ENCODE data around the gene CFAP46.

Gene CFAP46

GRCh38 chr10:132882069-132882951 is 60.1 kb downstream of the CFAP46 start:
- no peak for DNase-seq (ENCODE audit: low read depth in 1 of 2, low spot score in 1 of 2)

DNA sequence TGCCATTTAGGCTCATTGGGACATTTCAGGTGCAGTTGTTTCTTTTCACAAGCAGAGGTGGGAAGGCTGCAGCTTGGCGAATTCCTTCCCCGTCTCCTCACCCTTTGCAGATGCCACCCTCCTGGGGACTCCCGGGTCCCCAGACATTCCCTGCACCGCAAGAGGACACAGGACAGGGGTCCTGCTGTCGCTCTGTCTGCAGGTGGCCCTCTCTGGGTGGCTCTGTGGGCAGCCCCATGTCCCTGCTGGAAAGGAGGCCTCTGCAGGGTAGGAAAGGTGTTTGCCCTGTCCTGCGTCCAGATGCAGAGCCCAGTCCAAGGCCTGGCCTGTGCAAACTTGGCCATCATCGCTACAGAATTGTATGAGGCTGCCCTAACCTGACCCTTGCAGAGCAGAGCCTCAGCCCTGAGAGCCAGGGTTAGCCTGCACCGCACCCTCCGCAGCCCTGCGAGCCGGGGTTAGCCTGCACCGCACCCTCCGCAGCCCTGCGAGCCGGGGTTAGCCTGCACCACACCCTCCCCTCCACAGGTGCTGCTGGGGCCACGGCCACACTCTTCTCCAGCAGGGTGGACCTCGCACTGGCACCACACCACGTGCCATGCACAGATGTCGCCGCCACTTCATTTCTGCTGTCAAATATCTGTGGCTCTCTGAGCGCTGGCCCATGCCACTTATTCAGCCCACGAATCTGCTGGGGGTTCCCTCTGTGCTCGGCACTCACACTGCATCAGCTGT is 61.0 kb downstream of the CFAP46 start:
- DNase-seq (ENCODE audit: low read depth in 1 of 2, low spot score in 1 of 2) = no peak

DNA sequence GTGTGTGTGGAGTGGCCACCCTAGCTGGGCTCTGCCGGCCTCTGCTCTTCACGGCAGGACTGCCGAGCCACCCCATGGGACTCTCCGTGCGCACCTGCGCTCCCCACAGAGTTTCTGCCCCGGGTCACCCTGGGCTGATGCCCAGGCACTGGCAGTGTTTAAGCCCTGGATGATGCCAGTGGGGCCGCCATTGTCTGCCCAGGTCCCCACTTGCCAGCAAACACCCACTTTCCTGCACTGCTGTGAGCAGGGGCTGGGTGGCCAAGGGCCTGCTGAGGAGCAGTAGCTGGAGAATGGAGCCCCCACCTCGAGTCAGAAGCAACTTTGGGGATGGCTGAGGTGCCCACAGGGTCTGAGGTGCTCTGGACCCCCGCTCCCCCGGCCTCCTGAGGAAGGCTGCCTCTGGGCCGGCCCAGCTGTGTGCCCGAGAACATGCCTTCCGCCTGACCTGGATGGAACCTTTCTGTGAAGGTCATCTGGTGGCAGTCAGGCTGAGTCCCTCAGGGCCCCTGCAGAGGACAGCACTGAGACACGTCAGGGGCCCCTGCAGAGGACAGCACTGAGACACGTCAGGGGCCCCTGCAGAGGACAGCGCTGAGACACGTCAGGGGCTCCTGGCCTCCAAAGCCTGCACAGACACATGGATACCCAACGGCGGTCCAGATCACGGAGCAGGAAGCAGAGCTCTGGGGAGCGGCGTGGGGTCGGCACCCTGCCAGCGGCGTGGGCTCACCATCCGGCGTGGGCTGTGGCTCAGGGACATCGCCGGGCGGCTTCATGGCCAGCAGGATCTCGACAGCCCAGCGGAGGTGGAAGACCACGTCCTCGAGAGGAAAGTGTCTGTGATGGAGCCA is 62.0 kb downstream of the CFAP46 start:
- DNase-seq (ENCODE audit: low read depth in 1 of 2, low spot score in 1 of 2) = no peak

- no peak for DNase-seq (ENCODE audit: low read depth in 1 of 2, low spot score in 1 of 2)
Measured at GRCh38 chr10:132879408-132880127, 62.8 kb downstream of the CFAP46 start.

DNA sequence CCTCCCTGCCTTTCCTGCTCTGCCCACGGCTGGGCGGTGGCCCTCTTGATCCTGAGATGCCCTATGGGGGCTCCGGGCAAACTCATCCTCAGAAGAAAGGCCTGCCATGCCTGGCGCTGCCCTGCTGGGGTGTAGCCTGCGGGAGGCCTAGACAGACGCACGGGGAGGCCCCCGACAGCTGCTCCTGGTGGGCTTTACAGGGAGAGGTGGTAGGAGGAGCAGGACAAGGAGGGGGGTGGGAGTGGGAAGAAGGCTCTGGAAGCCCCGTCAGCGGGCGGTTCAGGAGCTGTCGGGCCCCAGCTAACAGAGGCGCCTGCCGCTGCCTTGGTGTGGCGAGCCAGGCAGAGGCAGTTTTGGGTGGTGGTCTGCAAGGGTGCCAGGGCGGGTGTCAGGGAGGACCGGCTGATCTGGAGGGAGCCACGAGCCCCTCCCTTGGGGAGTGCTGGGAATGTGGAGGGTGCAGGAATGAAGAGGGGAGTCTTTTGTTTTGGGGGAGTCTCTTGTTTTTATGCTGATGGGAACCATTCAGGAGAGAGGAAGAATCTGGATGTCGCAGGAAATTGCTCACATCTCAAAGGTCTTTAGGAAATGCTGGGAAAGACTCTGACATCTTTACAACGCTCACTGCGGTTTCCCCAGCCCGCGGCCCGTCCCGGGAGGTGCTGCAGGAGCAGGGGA is 63.5 kb downstream of the CFAP46 start:
- DNase-seq (ENCODE audit: low read depth in 1 of 2, low spot score in 1 of 2) = no peak

DNA sequence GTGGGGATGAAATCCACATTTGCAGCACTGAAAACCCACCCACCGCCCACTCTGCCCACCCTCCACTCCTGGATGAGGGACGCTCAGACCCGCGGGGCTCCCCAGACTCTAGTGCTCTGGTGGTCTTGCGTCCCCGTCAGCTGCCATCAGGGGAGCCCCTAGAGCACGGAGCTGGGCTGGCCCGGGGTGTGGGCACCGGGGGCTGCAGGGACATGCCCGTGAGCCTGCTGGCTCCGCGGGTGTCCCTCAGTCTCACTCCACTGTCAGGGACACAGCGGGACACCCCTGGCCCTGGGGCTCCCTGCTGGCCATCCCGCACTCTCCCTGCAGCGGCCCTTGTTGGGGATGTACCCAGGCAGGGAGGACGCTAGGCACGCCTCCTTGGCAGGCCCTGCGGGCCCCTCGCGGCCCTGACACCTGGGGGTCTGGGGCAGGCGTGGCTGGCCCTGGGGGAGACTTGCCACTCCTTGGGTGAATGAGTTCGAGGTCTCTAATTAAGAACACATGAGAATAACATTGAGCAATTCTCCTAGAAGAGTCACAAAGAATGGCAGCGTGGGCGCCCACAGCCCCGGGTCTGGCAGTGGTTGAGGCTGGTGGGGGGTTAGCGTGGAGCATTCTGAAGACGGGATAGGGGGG is 64.2 kb downstream of the CFAP46 start:
- DNase-seq (ENCODE audit: low read depth in 1 of 2, low spot score in 1 of 2) = no peak

GRCh38 chr10:132877473-132877872 is 64.9 kb downstream of the CFAP46 start:
- no peak for DNase-seq (ENCODE audit: low read depth in 1 of 2, low spot score in 1 of 2)

GRCh38 chr10:132876993-132877431 is 65.4 kb downstream of the CFAP46 start:
- DNase-seq (ENCODE audit: low read depth in 1 of 2, low spot score in 1 of 2) = no peak

GRCh38 chr10:132876131-132876860 is 66.1 kb downstream of the CFAP46 start:
- DNase-seq (ENCODE audit: low read depth in 1 of 2, low spot score in 1 of 2) = no peak

GRCh38 chr10:132875435-132875834 is 66.9 kb downstream of the CFAP46 start:
- no peak for DNase-seq (ENCODE audit: low read depth in 1 of 2, low spot score in 1 of 2)

DNA sequence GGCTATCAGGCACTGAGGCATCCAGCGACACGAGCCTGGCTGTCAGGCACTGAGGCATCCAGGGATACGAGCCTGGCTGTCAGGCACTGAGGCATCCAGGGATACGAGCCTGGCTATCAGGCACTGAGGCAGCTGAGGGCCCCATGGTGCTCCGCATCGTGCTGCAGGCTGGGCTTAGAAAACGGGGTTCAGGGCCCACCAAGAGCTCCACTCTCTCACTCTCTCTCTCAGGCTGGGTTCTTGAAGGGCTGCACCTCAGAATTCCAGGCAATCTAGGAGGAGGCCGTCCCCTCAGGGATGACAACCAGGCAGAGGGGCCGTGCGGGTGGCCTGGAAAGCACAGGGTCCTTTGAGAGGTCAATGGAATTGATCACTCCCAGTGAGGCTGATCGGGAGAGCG is 69.0 kb downstream of the CFAP46 start:
- DNase-seq (ENCODE audit: low read depth in 1 of 2, low spot score in 1 of 2) = no peak

- DNase-seq (ENCODE audit: low read depth in 1 of 2, low spot score in 1 of 2) = no peak
Measured at GRCh38 chr10:132872658-132873057, 69.7 kb downstream of the CFAP46 start.

GRCh38 chr10:132870426-132870825 is 71.9 kb downstream of the CFAP46 start:
- DNase-seq (ENCODE audit: low read depth in 1 of 2, low spot score in 1 of 2) = no peak

- no peak for DNase-seq (ENCODE audit: low read depth in 1 of 2, low spot score in 1 of 2)
Measured at GRCh38 chr10:132869621-132870020, 72.7 kb downstream of the CFAP46 start.

GRCh38 chr10:132868995-132869394 is 73.4 kb downstream of the CFAP46 start:
- no peak for DNase-seq (ENCODE audit: low read depth in 1 of 2, low spot score in 1 of 2)

GRCh38 chr10:132867801-132868644 is 74.3 kb downstream of the CFAP46 start:
- DNase-seq (ENCODE audit: low read depth in 1 of 2, low spot score in 1 of 2) = no peak

GRCh38 chr10:132866601-132867381 is 75.6 kb downstream of the CFAP46 start:
- no peak for DNase-seq (ENCODE audit: low read depth in 1 of 2, low spot score in 1 of 2)

All from activated CD4-positive, alpha-beta T cell treated with anti-CD3 and anti-CD28 coated beads, Interleukin-2, amount 50 U/mL, for 24 hours (primary cell).